Posterior cingulate gyrus (tissue), 11 donors: ENCODE results near the gene YPEL1.
"Not testable (repeated sequence)": the region's sequence is repeated elsewhere in the genome, so short reads cannot be mapped to it uniquely, and the experiment has no call there.

Experiments
- DNase-seq, 10 donors: peaks; one replicate each; pipeline versions ENCODE4 v3.0.0 to v3.0.0-alpha.2; 2020 to 2021; ENCODE audit warnings: mixed read lengths in 3 of 10
- intact Hi-C: fragments of 100-400 bp; cut with DNase I; formaldehyde crosslinking; loops from one replicate; pipeline ENCODE4 v1.15.1; 2023

The YPEL1 gene

DNA sequence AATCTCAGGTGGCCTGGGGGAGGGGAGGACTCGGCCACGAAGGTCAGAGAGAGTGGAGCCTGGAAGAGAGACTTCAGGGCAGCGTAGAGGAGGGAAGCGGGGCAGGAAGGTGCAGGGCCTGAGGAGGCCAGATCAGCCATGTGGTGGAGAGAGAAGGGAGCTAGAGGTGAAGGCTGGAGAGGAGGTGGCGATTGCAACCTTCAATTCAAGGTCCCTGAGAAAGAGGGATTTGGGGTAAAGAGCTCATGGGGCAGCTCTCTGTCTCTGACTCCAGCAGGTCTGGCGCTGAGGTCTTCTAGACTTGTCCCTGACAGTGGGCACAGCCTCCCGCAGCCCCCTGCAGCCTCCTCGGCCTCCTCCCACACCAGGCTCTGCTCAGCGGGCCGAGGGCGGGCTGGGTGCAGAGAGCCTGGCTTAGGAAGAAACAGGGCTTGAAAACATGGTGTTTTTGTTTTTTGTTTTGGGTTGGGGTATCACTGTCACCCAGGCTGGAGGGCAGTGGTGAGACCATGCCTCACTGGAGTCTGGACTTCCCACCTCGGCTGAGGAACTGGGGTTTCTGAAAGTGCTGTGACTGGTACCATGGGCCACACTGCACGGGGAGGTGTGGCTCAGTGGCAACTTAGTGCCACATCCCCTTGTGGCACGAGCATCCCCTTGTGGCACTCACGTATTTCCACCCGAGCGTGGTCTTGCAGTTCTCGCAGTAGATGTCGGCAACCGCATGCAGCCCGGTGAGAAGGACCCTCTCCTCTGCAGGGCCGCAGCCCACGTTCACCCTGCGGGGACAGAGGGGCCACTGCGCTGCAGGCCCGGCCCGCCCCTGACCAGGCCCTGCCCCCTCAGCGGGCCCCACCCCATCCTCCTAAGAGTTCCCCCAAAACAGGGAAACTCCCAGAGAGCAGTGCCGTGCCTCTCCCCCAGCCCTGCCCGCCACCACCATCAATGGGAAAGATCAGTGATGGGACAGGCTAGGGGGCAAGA, 32.6 kb downstream of the YPEL1 start:
- intact Hi-C loops, result no loop called here
- DNase-seq, result no peak

DNA sequence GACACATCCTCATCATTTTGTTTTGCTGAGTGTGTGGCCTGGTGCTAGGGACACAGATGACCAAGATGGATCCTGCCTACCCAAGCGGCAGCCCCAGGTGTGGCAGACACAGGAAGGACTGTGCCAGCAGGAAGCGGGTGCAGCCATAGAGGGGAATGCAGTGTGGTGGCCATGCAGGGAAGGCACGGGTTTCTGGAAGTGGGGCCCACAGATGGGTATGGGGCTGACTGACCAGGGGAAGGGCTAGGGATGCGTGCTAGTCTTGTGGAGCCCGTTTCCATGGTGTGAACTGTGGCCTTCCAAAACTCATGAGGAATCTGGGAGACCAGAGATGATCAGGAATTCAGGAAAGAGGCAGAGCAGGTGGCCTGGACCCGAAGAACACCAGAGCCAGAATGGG, 33.5 kb downstream of the YPEL1 start:
- intact Hi-C loops, result no loop called here
- no peak for DNase-seq

DNA sequence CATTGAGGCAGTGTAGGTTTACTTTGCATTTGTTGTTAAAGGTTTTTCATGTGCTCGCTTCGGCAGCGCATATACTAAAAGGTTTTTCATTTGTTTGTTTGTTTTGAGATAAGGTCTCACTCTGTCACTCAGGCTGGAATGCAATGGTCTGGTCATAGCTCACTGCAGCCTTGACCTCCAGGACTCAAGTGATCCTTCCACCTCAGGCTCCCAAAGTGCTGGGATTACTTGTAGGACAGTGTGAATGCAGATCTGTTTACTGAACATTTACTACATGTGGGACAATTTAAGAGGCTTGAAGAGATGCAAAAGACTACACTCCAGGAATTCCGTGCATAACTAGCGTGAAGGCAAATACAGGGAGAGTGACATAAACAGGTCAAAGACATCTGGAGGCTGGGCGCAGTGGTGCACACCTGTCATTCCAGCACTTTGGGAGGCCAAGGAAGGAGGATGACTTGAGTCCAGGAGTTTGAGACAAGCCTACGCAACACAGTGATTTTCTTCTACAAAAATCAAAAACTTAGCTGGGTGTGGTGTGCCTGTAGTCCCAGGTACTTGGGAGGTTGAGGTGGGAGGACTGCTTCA, 34.1 kb downstream of the YPEL1 start:
- intact Hi-C loops, result no loop called here
- DNase-seq, result no peak

DNA sequence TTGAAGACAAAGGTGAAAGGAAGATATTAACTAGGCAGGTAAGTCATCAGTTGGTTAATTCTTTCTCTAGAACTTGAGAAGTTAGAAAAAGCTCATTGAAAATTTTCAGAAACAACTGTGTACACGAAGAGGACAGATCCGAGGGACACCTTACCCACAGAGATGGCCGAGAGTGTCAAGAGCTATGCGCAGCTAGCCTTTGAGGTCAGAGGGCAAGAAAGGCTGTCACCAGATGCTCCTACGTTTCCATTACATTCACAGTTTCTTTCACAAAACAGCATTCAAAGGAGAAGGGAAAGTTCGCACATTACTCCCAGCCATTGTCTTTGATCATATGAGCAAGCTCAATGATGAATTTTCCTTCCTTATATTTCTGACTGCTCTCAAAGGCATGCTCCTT, 34.8 kb downstream of the YPEL1 start:
- DNase-seq, result no peak
- intact Hi-C loops, result no loop called here

DNA sequence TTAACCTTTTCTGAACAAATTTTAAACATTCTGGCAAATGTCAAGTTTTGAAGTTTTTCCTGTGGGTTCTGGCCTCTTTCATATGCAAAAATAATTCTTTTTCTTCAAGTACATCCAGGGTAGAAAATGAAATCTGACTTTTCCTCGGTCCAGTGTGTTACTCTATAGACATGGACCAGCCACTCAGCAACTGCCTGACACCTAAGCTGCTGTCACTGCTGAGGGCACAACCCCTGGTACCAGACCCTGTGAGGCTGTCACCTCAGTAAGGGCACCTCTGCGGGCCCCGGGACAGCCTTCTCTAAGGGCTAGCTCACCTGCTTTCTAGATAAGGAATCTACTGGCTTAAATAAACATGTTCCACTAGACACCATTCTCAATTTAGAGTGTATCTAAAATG, 36.0 kb downstream of the YPEL1 start:
- DNase-seq, result no peak
- intact Hi-C loops, result no loop called here

DNA sequence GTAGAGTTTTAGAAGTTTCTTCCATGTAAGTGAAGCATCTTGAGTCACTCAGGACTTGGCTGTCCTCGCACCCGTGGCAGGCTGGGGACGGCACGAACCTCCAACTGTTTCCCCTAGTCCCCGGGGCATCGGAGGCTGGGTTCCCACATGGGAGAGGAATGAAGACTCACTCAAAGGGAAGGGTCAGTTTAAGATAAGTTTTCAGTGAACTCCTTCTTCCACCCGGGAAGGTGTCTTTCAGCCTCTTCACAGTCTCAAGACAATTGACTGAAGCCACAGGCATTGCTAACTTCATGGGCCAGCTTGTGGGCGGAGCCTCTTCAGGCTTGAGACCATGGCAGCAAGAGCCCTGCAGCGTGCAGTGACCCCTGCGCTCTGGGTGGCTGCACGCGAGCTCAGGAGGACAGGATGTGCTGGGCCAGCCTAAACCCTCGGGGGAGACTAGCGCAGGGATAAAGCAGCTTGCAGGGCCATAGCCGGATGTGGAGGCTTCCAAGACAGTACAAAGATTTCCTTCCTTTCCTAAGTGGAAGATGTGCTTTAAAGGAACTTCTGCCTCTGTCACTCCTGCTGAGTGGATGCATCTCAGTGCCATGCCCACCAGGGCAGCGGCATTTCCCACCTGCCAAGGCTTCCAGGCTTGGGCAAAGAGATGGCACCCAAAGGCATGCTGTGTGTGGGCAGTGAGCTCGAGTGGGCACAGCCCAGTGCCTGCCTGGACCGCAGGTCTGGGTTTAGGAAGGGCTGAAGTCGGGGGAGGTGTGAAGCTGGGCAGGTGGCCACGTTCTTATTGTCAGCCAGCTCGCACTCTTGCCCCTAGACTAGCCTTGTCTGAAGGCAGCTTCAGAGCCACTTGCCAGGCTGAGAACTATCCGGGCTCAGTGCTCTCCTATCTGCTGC, 36.9 kb downstream of the YPEL1 start:
- peak in 1 of 10 donors; percentile 77 for DNase-seq
- intact Hi-C loops, result no loop called here

DNA sequence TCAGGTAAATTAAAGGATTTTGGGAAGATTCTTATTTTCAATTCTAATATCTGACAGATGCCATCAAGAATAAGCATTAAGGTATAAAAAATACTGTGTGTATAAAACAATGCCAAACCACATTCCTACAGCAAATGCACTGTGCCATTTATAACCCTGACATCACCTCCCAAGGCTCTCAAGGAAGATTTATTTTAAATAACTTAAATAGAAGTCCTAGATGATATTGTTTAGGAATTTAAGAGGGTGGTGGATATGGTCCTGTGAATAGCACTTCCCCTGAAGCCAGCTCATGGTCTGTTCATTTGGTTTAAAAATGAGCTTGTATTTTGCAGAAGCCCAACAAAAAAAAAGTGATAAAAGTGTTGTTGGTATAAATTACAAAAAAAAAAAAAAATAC, 37.7 kb downstream of the YPEL1 start:
- DNase-seq, result no peak
- intact Hi-C loops, result no loop called here

DNA sequence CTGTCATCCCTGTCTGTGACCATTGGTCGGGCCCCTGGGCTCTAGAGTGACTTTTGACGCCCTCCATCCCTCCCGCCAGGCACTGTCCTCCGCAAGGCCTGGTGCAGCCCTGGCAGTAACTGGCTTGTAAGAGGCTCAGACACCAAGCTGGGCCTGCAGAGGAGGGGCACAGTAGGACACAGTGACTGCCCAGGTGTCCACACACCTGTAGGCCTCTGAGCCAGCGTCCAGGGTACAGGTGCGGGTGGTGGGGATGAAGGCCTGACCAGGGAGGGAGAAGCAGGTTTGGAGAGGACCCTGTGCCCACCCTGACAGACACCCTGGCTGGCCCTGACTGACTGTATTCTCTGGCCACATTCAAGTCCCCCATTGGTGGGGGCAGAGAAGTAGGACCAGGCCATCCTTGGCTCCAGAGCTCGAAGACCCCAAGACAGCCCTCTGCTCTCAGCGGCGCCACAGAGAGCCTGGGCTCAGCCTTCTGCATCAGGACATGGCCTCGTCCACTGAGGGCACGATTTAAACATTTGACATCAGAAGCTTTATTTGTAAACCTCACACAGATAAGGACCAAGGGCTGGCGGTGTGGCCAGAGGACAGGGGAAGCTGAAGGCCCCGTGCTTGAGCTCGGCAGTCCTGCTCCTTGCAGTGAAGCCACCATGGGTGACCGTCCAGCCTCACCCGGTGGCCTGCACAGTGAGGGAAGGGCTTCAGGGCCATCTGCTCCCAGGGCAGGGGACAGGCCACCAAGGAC, 38.4 kb downstream of the YPEL1 start:
- no peak for DNase-seq
- intact Hi-C loops, result no loop called here

DNA sequence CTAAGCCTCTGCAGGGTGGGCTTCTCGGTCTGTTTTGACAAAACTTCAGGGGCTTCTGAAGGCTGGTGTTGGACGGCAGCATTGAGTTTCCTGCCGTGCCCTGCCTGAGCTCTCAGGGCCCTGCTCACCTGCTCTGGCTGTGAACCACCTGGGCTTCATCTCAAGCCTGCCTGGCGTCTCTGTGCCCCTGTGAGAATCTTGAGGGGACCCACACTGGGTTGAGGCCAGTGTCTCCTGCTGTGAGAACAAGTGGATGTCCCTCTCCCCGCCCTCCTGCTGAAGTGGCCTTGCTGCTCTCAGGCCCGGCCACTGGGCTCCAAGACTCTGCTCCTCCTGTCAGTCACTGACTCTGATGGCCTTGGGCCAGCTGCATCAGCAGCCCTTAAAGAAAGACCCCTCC, 39.5 kb downstream of the YPEL1 start:
- DNase-seq, result peak in 1 of 10 donors; percentile 64
- intact Hi-C loops, result no loop called here

DNA sequence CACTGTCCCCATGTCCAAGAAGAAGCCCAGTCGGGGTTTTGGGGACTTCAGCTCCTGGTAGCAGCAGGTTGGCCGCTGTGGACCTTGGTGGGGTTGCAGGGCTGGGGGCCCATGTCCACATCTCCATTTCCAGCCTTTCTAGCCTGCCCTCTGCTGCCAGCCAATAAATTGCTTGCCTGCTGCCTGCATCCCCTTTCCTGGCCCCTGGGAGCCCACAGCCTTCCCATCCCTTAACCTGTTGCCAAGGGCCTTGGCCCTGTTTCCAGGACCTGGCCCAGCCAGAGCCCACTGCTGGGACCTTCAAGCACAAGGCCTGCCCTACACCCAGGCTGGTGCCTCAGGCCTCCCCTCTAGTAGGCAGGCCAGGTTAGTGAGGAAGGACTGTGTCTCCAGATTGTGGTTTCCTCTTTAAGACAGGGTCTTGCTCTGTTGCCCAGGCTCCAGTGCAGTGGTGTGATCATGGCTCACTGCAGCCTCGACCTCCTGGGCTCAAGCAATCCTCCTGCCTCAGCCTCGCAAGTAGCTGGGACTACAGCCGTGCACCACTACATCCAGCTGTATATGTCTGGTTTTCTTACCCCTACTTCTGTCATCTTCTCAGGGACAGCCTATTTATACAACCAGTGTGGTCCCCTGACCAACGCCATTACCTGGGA, 40.0 kb downstream of the YPEL1 start:
- intact Hi-C loops, result no loop called here
- peak in 2 of 10 donors; percentile 69 to 73 for DNase-seq

DNA sequence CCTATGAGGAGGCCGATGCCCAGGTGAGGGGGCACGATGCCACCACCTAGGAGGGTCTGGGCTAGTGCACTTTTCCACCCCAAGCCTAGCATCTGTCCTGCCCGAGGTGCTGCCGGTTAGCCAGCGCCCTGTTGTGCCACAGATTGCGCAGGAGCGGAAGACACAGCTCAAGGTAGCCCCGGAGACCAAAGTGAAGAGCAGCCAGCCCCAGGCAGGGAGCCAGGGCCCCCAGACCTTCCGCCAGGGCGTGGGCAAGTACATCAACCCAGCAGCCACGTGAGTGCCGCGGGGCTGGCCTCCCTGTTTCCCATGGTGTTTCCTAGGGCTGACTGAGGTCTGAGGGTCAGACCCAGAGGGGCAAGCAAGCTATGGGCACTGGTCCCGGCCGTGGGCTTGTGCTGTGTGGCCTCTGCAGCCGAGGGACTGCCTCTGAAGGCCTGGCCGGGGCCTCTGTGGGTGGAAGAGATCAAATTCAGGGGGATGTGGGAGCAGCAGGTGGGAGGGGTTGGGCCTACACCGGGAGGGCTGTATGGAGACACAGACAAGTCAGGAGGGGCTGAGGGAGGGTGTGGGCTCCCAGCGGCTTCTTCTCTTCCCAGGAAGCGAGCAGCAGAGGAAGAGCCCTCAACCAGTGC, 40.7 kb downstream of the YPEL1 start:
- intact Hi-C loops, result no loop called here

DNA sequence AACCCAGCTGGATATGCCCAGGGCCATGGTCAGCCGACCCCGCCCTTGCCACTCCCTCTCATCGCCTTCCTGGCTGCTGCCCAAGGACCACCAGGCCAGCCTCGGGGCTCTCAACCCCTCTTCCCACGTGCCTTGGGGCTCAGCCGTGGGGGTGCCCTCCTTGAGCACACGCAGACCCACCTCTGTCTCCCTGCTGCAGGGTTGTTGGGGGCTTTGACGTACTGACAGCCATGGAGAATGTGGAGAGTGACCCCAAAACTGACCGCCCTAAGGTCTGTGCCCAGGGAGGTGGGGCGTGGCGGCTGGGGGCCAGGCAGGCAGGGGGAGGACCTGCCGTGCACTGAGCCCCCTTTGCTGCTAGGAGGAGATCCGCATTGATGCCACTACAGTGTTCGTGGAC, 41.2 kb downstream of the YPEL1 start:
- intact Hi-C loops, result no loop called here

More for the DNA sequence above, 40.7 kb downstream of the YPEL1 start:
- DNase-seq, result peak in 1 of 10 donors; percentile 49

DNA sequence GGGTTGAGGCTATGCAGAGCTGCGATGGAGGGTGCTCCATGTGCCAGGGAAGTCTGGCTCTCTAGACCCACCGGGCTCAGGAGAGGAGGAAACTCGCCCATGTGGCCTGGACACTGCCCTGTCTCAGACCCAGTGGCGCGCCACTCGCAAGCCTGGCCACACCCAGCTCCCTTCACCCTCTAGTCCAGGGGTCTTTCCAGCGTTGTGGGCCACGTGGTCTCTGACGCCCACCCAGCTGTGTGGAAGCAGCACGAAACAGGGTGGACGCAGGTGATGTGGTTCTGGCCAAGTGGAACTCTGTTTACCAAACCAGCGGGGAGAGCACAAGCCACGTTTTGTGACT, 41.6 kb downstream of the YPEL1 start:
- intact Hi-C loops, result no loop called here
- DNase-seq, result peak in 1 of 10 donors; percentile 55

More for the DNA sequence above, 41.2 kb downstream of the YPEL1 start:
- peak in 1 of 10 donors; percentile 36 for DNase-seq

DNA sequence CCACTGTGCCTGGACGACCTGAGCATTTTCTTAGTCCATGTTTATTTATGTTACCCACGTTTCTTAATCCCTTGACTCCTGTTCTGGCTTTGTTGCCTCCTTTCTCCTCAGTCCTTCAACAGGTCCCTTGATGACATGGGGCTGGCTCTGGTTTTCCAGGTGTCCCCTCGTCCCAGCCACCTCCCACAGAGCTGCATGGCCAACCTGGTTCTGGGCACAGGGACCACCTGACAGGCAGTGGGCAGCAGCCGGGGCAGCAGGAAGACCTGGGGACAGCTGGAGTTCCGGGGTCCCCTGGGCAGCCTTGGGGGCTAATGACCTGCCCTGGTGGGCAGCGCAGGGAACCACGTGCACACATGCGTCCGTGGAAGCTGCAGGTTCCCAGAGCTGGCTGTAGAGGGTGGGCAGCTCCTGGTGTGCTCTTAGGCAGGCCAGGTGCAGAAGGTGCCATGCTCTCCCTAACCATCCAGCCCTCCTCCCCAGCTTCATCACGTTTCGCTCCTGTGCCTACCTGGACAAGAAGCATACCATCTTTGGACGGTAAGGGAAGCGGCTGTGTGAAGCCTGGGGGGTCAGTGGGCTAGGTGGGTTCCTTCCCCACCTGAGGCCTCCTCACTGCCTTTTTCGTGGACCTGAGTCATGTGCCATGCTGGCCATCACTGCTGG, 42.1 kb downstream of the YPEL1 start:
- peak in 1 of 10 donors; percentile 36 for DNase-seq
- intact Hi-C loops, result no loop called here

DNA sequence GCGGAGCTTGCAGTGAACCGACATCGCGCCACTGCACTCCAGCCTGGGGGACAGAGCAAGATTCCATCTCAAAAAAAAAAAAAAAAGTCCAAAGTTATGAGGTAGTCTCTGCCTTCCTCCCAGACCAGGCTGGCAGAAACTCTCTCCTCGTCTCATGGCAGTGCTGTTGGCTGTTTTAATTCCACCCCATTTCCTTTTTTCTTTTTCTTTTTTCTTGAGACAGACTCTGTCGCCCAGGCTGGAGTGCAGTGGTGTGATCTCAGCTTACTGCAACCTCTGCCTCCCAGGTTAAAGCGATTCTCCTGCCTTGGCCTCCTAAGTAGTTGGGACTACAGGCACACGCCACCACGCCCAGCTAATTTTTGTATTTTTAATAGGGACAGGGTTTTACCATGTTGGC, 42.7 kb downstream of the YPEL1 start:
- DNase-seq, intact Hi-C loops: not testable (repeated sequence)

DNA sequence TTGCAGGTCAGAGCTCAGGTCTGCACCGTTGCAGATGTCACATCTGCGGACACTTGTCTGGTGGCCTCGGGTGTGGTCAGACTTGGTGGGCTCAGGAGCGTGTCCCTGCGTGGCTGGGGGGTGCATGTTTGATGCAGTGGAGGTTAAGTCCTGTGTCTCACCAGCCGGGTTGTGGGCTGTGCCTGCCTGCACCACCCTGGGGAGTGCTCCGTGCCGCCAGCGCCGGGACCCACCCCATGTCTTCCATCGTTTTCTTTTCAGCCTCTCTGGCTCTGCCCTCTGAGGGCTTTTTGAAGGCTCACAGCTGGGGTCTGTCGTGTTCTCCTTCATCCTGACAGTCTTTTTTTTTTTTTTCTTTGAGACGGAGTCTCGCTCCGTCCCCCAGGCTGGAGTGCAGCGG, 43.8 kb downstream of the YPEL1 start:
- intact Hi-C loops, result no loop called here
- DNase-seq, result peak in 1 of 10 donors; percentile 69

DNA sequence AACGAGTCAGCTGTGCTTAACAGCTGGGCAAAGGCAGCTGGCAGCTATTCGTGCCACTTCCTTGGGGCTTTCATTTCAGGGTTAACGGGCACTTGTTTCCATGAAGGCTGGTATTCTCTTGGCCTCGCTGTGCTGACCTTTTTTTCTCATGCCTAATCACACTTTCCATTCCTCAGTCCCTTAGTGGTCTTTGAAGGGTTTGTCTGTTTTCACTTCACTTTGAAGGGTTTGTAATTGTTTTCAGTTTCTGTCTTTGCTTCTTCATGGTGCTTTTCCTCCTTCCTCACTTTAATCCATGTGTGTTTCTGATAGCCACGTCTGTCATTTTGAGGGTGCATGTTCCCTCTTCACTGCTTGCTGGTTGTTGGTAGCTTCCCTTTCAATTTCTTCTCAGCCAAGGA, 45.2 kb downstream of the YPEL1 start:
- intact Hi-C loops, result no loop called here
- DNase-seq, result peak in 1 of 10 donors; percentile 33

DNA sequence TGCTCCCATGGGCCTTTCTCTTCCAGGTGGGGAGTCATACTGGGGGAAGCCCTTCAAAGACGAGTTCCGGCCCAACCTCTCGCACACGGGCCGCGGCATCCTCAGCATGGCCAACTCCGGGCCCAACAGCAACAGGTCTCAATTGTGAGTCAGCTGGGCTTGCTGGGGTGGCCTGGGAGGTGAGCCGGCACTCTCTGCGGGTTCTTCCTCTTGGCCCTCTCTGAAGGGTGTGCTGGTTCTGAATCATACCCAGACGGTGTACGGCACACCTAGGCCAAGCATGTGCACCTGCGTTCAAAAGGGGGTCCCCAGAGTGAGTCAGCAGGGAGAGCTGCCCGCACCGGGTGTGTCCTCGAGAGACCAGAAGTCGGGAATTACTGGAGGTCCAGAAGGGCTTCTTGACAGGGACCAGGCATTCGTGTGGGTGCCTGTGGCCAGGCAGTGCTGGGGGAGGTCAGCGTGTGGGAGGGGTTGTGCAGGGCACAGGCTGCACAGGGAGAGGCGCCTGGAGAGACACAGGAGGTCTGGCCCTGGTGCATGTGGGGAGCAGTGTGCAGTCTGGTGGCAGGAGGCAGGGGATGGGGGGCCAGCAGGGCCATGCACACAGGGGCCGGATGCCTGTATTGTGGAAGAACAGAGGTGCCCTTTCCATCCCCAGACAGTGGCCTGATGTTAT, 46.8 kb downstream of the YPEL1 start:
- intact Hi-C loops, result no loop called here
- peak in 2 of 10 donors; percentile 73 to 75 for DNase-seq
